Measurements from ENCODE around the gene KLHL24. TPM values are rescaled to one million over a fixed set of nuclear protein-coding genes. Genes with fewer than 3 reads are reported as not detected.

The KLHL24 gene
- polyA plus RNA-seq (2013), result 16.1 and 16.2 TPM in 2 replicates

- Histone ChIP-seq H2AK5ac (ENCODE audit: low read length) (no peak within 1 kb of the TSS), H3K4me2 (ENCODE audit: low read length) (peak within 1 kb of the TSS; percentile 74), H3K14ac (ENCODE audit: low read length) (peak within 1 kb of the TSS; percentile 83), H3K36me3 (ENCODE audit: control insufficient read depth in 1 of 2, insufficient read depth in 2 of 2, low read length in 2 of 2) (no peaks in the 10 kb centered on the region), H3K18ac (ENCODE audit: low read length) (peak within 1 kb of the TSS; percentile 72), H2BK120ac (ENCODE audit: insufficient read depth, low read length, poor library complexity) (peak within 1 kb of the TSS; percentile 68), H3K4ac (ENCODE audit: low read depth, low read length) (peak within 1 kb of the TSS; percentile 70), H3K79me1 (ENCODE audit: low read length) (peaks cover 11% of the 10 kb centered on the region), H3K4me1 (ENCODE audit: control insufficient read depth in 1 of 2, insufficient read depth in 2 of 2, low read length in 2 of 2) (no peaks in the 10 kb centered on the region), H3K23ac (ENCODE audit: low read length) (no peak within 1 kb of the TSS), H3K9me3 (ENCODE audit: insufficient read depth, low read depth, low read length) (no peaks in the 10 kb centered on the region), H3K4me3 (ENCODE audit: low read depth, low read length) (peak within 1 kb of the TSS; percentile 95), H2BK5ac (ENCODE audit: low read depth, low read length, poor library complexity) (peak within 1 kb of the TSS; percentile 91), H2AFZ (ENCODE audit: insufficient read depth, low read length, poor library complexity) (peak within 1 kb of the TSS; percentile 85), H4K91ac (ENCODE audit: low read depth, low read length) (peak within 1 kb of the TSS; percentile 69), H3K27ac (ENCODE audit: low read depth, low read length) (peak within 1 kb of the TSS; percentile 60), H2BK12ac (ENCODE audit: low read length) (no peak within 1 kb of the TSS), H3K9ac (ENCODE audit: low read length) (peak within 1 kb of the TSS; percentile 67), H4K8ac (ENCODE audit: low read depth, low read length) (peak within 1 kb of the TSS; percentile 84), H3K27me3 (ENCODE audit: insufficient read depth, low read length) (no peaks in the 10 kb centered on the region), H4K12ac (ENCODE audit: low read depth, low read length) (peak within 1 kb of the TSS; percentile 56), H3K79me2 (ENCODE audit: control insufficient read depth, insufficient read depth, low read length, poor library complexity) (peaks cover 8% of the 10 kb centered on the region)
- WGBS (ENCODE audit: extremely low coverage, insufficient coverage, insufficient read length), result no CpG with 5 or more reads among the region's 76 CpGs
- peak; percentile 91 to 95 for DNase-seq
Measured at GRCh38 chr3:183635431-183636220, at the start of gene KLHL24. TSS of gene KLHL24 (plus strand) at chr3:183635623. CDS start at chr3:183650357, 14,734 bp downstream.

- Histone ChIP-seq H2BK120ac (ENCODE audit: insufficient read depth, low read length, poor library complexity) (no peak overlapping the region), H4K12ac (ENCODE audit: low read depth, low read length) (no peak overlapping the region), H4K91ac (ENCODE audit: low read depth, low read length) (no peak overlapping the region), H3K79me2 (ENCODE audit: control insufficient read depth, insufficient read depth, low read length, poor library complexity) (no peaks in the 10 kb centered on the region), H3K9me3 (ENCODE audit: insufficient read depth, low read depth, low read length) (no peaks in the 10 kb centered on the region), H2BK5ac (ENCODE audit: low read depth, low read length, poor library complexity) (no peak overlapping the region), H3K14ac (ENCODE audit: low read length) (no peak overlapping the region), H3K18ac (ENCODE audit: low read length) (no peak overlapping the region), H3K4me3 (ENCODE audit: low read depth, low read length) (no peak overlapping the region), H3K79me1 (ENCODE audit: low read length) (no peaks in the 10 kb centered on the region), H3K4ac (ENCODE audit: low read depth, low read length) (no peak overlapping the region), H3K4me1 (ENCODE audit: control insufficient read depth in 1 of 2, insufficient read depth in 2 of 2, low read length in 2 of 2) (no peaks in the 10 kb centered on the region), H3K27me3 (ENCODE audit: insufficient read depth, low read length) (no peaks in the 10 kb centered on the region), H3K36me3 (ENCODE audit: control insufficient read depth in 1 of 2, insufficient read depth in 2 of 2, low read length in 2 of 2) (no peaks in the 10 kb centered on the region), H4K8ac (ENCODE audit: low read depth, low read length) (no peak overlapping the region), H3K27ac (ENCODE audit: low read depth, low read length) (no peak overlapping the region), H2AFZ (ENCODE audit: insufficient read depth, low read length, poor library complexity) (no peak overlapping the region), H3K9ac (ENCODE audit: low read length) (no peak overlapping the region), H3K23ac (ENCODE audit: low read length) (no peak overlapping the region), H2BK12ac (ENCODE audit: low read length) (no peak overlapping the region), H2AK5ac (ENCODE audit: low read length) (no peak overlapping the region), H3K4me2 (ENCODE audit: low read length) (no peak overlapping the region)
- no peak for DNase-seq
- no CpG with 5 or more reads among the region's 5 CpGs for WGBS (ENCODE audit: extremely low coverage, insufficient coverage, insufficient read length)
Measured at GRCh38 chr3:183586477-183586876, 48.9 kb upstream of the KLHL24 start.

GRCh38 chr3:183587336-183587735 is 48.1 kb upstream of the KLHL24 start:
- Histone ChIP-seq H3K14ac (ENCODE audit: low read length) (no peak overlapping the region), H3K79me2 (ENCODE audit: control insufficient read depth, insufficient read depth, low read length, poor library complexity) (no peaks in the 10 kb centered on the region), H4K12ac (ENCODE audit: low read depth, low read length) (no peak overlapping the region), H2BK12ac (ENCODE audit: low read length) (no peak overlapping the region), H3K79me1 (ENCODE audit: low read length) (no peaks in the 10 kb centered on the region), H2BK120ac (ENCODE audit: insufficient read depth, low read length, poor library complexity) (no peak overlapping the region), H2AK5ac (ENCODE audit: low read length) (no peak overlapping the region), H3K9ac (ENCODE audit: low read length) (no peak overlapping the region), H4K8ac (ENCODE audit: low read depth, low read length) (no peak overlapping the region), H3K36me3 (ENCODE audit: control insufficient read depth in 1 of 2, insufficient read depth in 2 of 2, low read length in 2 of 2) (no peaks in the 10 kb centered on the region), H3K4me1 (ENCODE audit: control insufficient read depth in 1 of 2, insufficient read depth in 2 of 2, low read length in 2 of 2) (no peaks in the 10 kb centered on the region), H3K27ac (ENCODE audit: low read depth, low read length) (no peak overlapping the region), H3K23ac (ENCODE audit: low read length) (no peak overlapping the region), H2BK5ac (ENCODE audit: low read depth, low read length, poor library complexity) (no peak overlapping the region), H3K18ac (ENCODE audit: low read length) (no peak overlapping the region), H3K4me2 (ENCODE audit: low read length) (no peak overlapping the region), H3K27me3 (ENCODE audit: insufficient read depth, low read length) (no peaks in the 10 kb centered on the region), H3K4me3 (ENCODE audit: low read depth, low read length) (no peak overlapping the region), H2AFZ (ENCODE audit: insufficient read depth, low read length, poor library complexity) (no peak overlapping the region), H4K91ac (ENCODE audit: low read depth, low read length) (no peak overlapping the region), H3K4ac (ENCODE audit: low read depth, low read length) (no peak overlapping the region), H3K9me3 (ENCODE audit: insufficient read depth, low read depth, low read length) (no peaks in the 10 kb centered on the region)
- no CpG with 5 or more reads among the region's 2 CpGs for WGBS (ENCODE audit: extremely low coverage, insufficient coverage, insufficient read length)
- no peak for DNase-seq

GRCh38 chr3:183590442-183590841 is 45.0 kb upstream of the KLHL24 start:
- no CpG with 5 or more reads among the region's 6 CpGs for WGBS (ENCODE audit: extremely low coverage, insufficient coverage, insufficient read length)
- Histone ChIP-seq H3K23ac (ENCODE audit: low read length) (no peak overlapping the region), H4K8ac (ENCODE audit: low read depth, low read length) (no peak overlapping the region), H4K12ac (ENCODE audit: low read depth, low read length) (no peak overlapping the region), H3K36me3 (ENCODE audit: control insufficient read depth in 1 of 2, insufficient read depth in 2 of 2, low read length in 2 of 2) (no peaks in the 10 kb centered on the region), H2BK5ac (ENCODE audit: low read depth, low read length, poor library complexity) (no peak overlapping the region), H3K4ac (ENCODE audit: low read depth, low read length) (no peak overlapping the region), H3K4me3 (ENCODE audit: low read depth, low read length) (no peak overlapping the region), H3K27me3 (ENCODE audit: insufficient read depth, low read length) (no peaks in the 10 kb centered on the region), H3K14ac (ENCODE audit: low read length) (no peak overlapping the region), H3K4me2 (ENCODE audit: low read length) (no peak overlapping the region), H3K79me1 (ENCODE audit: low read length) (no peaks in the 10 kb centered on the region), H2AFZ (ENCODE audit: insufficient read depth, low read length, poor library complexity) (no peak overlapping the region), H2BK12ac (ENCODE audit: low read length) (no peak overlapping the region), H3K27ac (ENCODE audit: low read depth, low read length) (no peak overlapping the region), H3K4me1 (ENCODE audit: control insufficient read depth in 1 of 2, insufficient read depth in 2 of 2, low read length in 2 of 2) (no peaks in the 10 kb centered on the region), H4K91ac (ENCODE audit: low read depth, low read length) (no peak overlapping the region), H2AK5ac (ENCODE audit: low read length) (no peak overlapping the region), H2BK120ac (ENCODE audit: insufficient read depth, low read length, poor library complexity) (no peak overlapping the region), H3K18ac (ENCODE audit: low read length) (no peak overlapping the region), H3K79me2 (ENCODE audit: control insufficient read depth, insufficient read depth, low read length, poor library complexity) (no peaks in the 10 kb centered on the region), H3K9ac (ENCODE audit: low read length) (no peak overlapping the region), H3K9me3 (ENCODE audit: insufficient read depth, low read depth, low read length) (no peaks in the 10 kb centered on the region)
- no peak for DNase-seq

Measured in trophoblast cell (in vitro differentiated cells and primary cell).